Measurements from ENCODE around the gene STX4. TPM values are rescaled to one million over a fixed set of nuclear protein-coding genes. Genes with fewer than 3 reads are reported as not detected.

STX4 gene
- total RNA-seq, 1 experiment from 2014 or later: 85.8 TPM

GRCh38 chr16:31083556-31083955 lies 50.2 kb downstream of the STX4 start:
- ChIA-PET POLR2A (ENCODE audit: unreplicated experiment) (no interaction called here), CTCF (no interaction called here)
- Histone ChIP-seq H3K4me3 (no peak overlapping the region), H3K9me2 (ENCODE audit: insufficient read depth) (no peaks in the 10 kb centered on the region), H3K27me3 (ENCODE audit: insufficient read depth, low read depth) (no peaks in the 10 kb centered on the region), H3K79me2 (ENCODE audit: low read depth) (no peaks in the 10 kb centered on the region), H3F3A (ENCODE audit: insufficient read depth, low read depth) (peaks cover 17% of the 10 kb centered on the region; the same call in 1 of the 2 replicates), H4K20me1 (ENCODE audit: insufficient read depth) (peaks cover 35% of the 10 kb centered on the region), H3K4me2 (no peak overlapping the region), H2AFZ (no peak overlapping the region), H3K36me3 (ENCODE audit: low read depth) (peaks cover 5% of the 10 kb centered on the region), H3K4me1 (replicated peaks; ENCODE audit: insufficient read depth) (no peaks in the 10 kb centered on the region), H3K27ac (no peak overlapping the region), H3K9me3 (ENCODE audit: insufficient read depth, low read depth) (no peaks in the 10 kb centered on the region)
- intact Hi-C loops (cut with micrococcal nuclease; ENCODE audit: unreplicated experiment): no loop called here
- no TSS peak for BruUV-seq (replicated peaks)
- TF ChIP-seq EZH2 (IDR thresholded peaks at IDR 0.05; ENCODE audit: low read depth) (no peak), CTCF (conservative IDR thresholded peaks at IDR 0.05) (no peak)
- DNase-seq: no peak

- Histone ChIP-seq H3K27ac (no peak overlapping the region), H3K9me3 (ENCODE audit: insufficient read depth, low read depth) (no peaks in the 10 kb centered on the region), H3K9me2 (ENCODE audit: insufficient read depth) (no peaks in the 10 kb centered on the region), H3F3A (ENCODE audit: insufficient read depth, low read depth) (peaks cover 17% of the 10 kb centered on the region; the same call in 1 of the 2 replicates), H3K79me2 (ENCODE audit: low read depth) (no peaks in the 10 kb centered on the region), H3K4me1 (replicated peaks; ENCODE audit: insufficient read depth) (no peaks in the 10 kb centered on the region), H3K4me3 (no peak overlapping the region), H3K27me3 (ENCODE audit: insufficient read depth, low read depth) (no peaks in the 10 kb centered on the region), H4K20me1 (ENCODE audit: insufficient read depth) (peaks cover 33% of the 10 kb centered on the region), H3K4me2 (no peak overlapping the region), H3K36me3 (ENCODE audit: low read depth) (peaks cover 5% of the 10 kb centered on the region), H2AFZ (no peak overlapping the region)
- TF ChIP-seq EZH2 (IDR thresholded peaks at IDR 0.05; ENCODE audit: low read depth) (no peak), CTCF (conservative IDR thresholded peaks at IDR 0.05) (no peak)
- DNase-seq: no peak
- intact Hi-C loops (cut with micrococcal nuclease; ENCODE audit: unreplicated experiment): no loop called here
- no TSS peak for BruUV-seq (replicated peaks)
- ChIA-PET CTCF (no interaction called here), POLR2A (ENCODE audit: unreplicated experiment) (no interaction called here)
These were observed 50.6 kb downstream of the STX4 start for GRCh38 chr16:31083981-31084380.

GRCh38 chr16:31084584-31085302 lies 51.4 kb downstream of the STX4 start:
- peaks cover 17% of the 10 kb centered on the region; the same call in 1 of the 2 replicates for H3F3A ChIP-seq (ENCODE audit: insufficient read depth, low read depth)
- H3K79me2 ChIP-seq (ENCODE audit: low read depth): no peaks in the 10 kb centered on the region
- peaks cover 25% of the 10 kb centered on the region for H4K20me1 ChIP-seq (ENCODE audit: insufficient read depth)
- CTCF ChIA-PET: no interaction called here
- no peaks in the 10 kb centered on the region for H3K9me2 ChIP-seq (ENCODE audit: insufficient read depth)
- H3K4me3 ChIP-seq: no peak overlapping the region
- peaks cover 5% of the 10 kb centered on the region for H3K36me3 ChIP-seq (ENCODE audit: low read depth)
- no peak for DNase-seq
- no TSS peak for BruUV-seq (replicated peaks)
- no peaks in the 10 kb centered on the region for H3K27me3 ChIP-seq (ENCODE audit: insufficient read depth, low read depth)
- no peaks in the 10 kb centered on the region for H3K9me3 ChIP-seq (ENCODE audit: insufficient read depth, low read depth)
- no peaks in the 10 kb centered on the region for H3K4me1 ChIP-seq (replicated peaks; ENCODE audit: insufficient read depth)
- no peak overlapping the region for H3K4me2 ChIP-seq
- no peak overlapping the region for H2AFZ ChIP-seq
- no peak overlapping the region for H3K27ac ChIP-seq
- POLR2A ChIA-PET (ENCODE audit: unreplicated experiment): interaction anchor here (0.5 to 0.6 kb wide), 2 partner anchors 30 to 346 kb away, joined by 5 to 18 read pairs; no protein-coding TSS in a partner anchor
- intact Hi-C loops (cut with micrococcal nuclease; ENCODE audit: unreplicated experiment): no loop called here
- TF ChIP-seq EZH2 (IDR thresholded peaks at IDR 0.05; ENCODE audit: low read depth) (no peak), CTCF (conservative IDR thresholded peaks at IDR 0.05) (no peak)
